NCI-H2196 (cell line): Measurements from ENCODE around the gene MPZL3.
A peak's percentile ranks its signal among the peaks of the same experiment; 100 is the strongest.
"Not testable (repeated sequence)": the region's sequence is repeated elsewhere in the genome, so short reads cannot be mapped to it uniquely, and the experiment has no call there.

Source experiments
- DNase-seq: peaks from one replicate; lab custom pipeline; 2025; ENCODE audit not compliant: unreplicated experiment; lab: John Stamatoyannopoulos, UW

MPZL3 gene

DNA sequence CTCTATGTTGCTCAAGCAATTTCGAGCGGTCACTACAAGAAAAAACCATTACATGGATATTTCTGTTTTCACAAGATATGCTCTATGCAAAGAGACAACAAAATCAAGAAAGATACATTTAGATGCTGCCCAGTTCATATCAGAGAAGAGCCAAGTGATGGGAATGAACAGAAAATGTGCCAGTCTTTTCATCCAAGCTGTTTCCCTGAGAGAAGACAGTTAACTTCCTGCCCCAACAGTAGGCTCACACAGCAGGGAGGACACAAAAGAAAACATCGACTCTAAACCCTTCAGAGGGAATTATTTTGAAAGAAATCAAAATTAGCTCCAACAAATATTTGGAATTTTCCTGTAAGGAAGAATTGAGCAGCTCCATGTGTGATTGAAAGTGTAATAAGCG lies 39.0 kb downstream of the MPZL3 start:
- no peak for DNase-seq

GRCh38 chr11:118212781-118213191 lies 39.4 kb downstream of the MPZL3 start:
- no peak for DNase-seq

- no peak for DNase-seq
Measured at GRCh38 chr11:118212131-118212725, 39.9 kb downstream of the MPZL3 start.

DNA sequence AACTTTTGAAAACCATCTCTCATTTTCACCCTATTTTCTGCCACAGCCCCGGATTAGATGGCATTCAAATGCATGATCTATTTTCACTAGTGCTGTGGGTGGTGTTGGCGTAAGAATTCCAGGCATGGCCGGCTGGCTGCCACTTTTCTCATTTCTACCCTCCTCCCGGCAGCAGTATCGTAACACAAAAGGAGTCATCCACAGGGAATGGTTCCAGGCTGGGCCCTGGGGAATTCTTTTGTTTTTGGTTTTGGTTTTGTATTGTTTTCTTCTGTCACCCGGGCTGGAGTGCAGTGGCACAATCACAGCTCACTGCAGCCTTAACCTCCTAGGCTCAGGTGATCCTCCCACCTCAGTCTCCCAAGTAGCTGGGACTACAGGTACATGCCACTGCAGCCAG lies 41.2 kb downstream of the MPZL3 start:
- DNase-seq = no peak

GRCh38 chr11:118210323-118210722 lies 41.8 kb downstream of the MPZL3 start:
- DNase-seq = no peak

DNA sequence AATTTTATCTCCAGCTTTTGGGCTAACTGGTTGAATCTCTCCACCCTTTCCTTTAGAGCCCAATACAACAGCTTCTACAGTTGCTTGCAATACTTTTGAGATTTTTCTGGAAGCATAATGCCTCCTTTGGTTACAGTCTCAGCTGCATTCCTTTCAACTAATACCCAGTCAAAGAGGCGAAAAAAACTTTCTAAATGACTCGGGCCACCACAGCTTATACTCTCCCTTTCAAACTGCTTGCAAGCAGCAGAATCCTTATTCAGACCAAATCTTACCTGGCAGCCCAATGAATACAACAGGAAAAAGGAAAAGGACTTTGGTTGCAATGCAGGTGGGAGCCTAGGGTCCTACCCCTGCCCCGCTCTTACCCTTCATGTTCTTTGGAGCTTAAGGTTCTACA lies 43.1 kb downstream of the MPZL3 start:
- DNase-seq = no peak

- DNase-seq = no peak
Measured at GRCh38 chr11:118207079-118207478, 45.1 kb downstream of the MPZL3 start.

- no peak for DNase-seq
Measured at GRCh38 chr11:118206391-118207031, 45.7 kb downstream of the MPZL3 start.

DNA sequence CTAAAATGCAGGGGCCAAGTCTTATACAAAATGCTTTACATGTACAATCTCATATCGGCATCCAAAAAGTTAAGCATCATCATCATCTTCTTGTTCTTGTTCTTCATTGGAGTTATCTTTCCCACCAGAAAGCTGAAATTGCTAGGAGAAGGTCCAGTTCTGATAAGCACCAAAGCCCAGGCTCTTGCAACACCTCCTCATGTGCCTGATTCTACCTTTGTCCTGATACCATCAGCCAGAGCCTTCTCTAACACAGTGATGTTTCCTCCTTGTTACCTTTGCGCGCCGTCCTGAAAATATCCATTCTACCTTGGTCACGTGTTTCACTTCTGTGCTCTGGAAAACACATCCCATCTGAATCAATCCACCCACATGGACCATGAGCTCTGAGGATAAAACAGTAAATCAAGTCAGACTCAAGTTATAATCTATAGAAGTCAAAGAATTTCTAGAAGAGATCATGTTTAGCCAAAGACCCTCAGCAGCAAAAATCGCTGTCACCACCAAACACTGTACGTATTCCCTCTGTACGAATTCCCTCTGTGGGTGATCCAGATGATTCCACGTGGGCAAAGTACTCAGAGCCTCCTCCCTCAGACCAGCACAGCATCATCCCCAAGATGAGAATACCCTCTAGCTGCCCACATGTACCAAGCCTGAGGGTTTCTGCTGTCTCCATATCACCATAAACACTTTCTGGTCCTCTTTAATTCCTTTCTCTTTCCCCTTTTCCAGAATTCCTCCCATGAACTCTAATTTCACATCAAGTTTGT lies 46.4 kb downstream of the MPZL3 start:
- no peak for DNase-seq

DNA sequence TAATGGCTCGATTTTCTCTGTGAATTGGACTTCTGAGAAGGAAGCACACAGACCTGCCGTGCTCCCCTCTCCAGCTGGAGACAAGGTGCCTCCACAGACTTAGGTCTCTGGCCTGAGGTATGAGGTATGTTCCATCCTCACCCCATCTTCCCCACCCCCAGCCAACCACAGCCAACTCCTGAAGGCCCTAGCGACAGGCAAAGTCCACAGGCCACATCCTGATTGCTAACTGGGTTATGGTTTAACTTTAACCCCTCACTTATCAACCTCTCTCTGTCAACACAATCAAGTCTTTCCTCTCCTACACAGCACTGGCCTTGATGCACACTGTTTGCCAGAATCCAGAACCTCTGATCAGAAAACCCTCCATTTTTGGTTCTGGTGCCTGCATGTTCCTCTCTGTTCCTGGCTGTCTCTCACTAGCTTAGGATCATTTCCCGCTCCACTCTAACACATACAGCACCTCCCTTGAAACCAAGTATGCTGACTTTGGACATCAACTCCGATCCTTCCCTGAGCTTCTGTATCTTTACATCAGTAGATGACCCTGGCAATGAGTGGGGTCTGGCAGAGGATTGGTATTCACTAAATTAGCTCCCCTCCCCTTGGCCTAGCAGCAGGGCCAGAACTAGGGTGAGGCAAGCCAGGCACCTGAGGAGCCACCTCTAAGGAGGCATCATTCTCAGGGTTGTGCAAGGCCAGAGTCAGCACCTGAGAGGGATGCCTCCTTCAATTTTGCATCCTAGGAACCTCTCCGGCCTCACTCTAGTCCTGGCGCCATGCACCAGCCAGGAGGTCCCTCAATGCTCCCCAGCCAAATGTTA lies 49.4 kb downstream of the MPZL3 start:
- no peak for DNase-seq

GRCh38 chr11:118201966-118202365 lies 50.2 kb downstream of the MPZL3 start:
- no peak for DNase-seq

DNA sequence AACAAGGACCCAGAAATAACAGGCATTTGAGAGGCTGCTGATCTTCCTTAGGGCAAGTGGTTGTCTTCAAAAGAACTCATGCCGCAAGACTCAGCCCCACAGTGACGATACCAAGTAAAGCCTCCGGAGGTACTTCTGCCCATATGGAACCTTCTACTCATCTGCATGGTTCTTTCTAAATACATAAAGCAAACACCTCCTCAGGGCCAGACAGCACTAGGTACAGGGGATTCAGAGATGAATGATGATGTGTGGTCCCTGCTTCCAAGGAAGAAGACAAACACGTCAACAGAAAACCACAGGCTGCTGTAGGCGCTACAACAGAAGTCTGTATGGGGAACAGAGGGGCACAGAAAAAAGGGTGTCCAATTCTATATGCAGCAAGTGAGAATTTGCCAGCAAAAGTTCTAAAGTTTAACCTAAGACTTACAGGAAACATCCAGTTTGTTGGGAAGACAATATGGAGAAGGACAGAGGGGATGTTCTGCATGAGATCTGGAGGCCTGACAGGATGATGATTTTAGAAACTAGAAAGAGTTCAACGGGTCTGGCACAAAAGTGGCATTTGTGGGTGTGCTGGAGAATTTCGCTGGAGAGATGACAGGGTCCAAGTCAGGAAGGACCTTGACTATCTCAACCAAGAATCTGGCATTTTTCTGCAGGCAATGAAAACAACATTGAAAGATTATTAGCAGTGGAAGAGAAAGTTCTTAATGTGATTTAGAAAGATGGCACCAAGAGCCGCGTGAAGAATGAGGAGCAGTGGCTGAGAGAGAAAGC lies 51.1 kb downstream of the MPZL3 start:
- DNase-seq = no peak

DNA sequence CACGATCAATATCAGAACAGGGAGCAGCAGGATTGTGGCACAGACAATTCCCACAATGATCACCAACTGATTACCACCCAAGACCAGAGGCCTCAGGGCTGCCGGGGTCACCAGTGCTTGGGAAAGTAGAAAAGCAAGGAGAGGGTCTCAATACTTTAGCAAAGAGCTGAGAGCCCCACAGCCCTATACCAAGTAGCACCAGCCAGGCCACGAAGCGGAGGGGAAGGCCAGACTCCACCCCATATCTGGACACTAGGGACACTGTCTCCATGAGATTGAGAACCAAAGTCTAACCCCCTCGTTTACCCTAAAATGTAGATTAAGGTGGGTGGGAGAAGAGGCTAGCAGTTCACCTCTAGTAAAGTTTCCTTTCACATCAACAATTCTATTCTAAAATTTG lies 51.7 kb downstream of the MPZL3 start:
- no peak for DNase-seq

DNA sequence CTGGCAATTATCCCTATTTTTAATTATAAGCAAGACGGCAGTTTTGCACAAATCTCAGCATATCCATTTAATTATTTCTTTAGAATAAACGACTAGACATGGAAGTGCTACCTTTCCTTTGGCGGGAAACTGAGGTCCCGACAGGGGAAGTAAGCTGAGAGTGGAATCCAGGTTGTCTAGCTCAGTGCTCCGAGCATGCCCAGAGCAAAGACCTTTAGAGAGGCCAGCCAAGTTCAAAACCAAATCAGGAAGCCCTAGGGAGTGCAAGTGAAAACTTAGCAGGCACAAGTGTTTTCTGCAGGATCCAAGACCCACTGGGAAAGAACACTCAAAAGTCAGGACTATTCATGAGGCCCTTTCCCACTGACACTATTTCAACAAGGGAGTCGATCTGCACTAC lies 53.0 kb downstream of the MPZL3 start:
- DNase-seq = no peak

DNA sequence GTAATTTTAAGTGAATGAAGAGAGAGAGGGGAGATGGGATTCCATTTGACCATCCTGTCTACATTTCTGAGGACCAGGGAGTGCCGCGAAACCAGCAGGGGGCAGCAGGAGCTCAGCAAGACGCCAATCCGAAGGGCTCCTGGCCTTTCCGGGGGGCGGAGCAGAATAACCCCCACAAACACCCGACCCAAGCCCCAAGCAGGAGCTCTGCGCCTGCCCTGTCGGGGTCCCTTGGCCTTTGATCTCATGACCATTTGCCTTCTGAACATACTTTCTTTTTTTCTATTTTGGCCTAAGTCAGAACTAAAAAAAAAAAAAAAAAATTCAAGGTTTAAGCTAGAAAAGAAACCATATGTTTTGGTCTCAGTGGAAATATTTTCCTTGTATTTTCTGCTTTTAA lies 53.8 kb downstream of the MPZL3 start:
- peak; percentile 73 for DNase-seq

- DNase-seq = peak; percentile 85
Measured at GRCh38 chr11:118194835-118195627, 57.1 kb downstream of the MPZL3 start.

DNA sequence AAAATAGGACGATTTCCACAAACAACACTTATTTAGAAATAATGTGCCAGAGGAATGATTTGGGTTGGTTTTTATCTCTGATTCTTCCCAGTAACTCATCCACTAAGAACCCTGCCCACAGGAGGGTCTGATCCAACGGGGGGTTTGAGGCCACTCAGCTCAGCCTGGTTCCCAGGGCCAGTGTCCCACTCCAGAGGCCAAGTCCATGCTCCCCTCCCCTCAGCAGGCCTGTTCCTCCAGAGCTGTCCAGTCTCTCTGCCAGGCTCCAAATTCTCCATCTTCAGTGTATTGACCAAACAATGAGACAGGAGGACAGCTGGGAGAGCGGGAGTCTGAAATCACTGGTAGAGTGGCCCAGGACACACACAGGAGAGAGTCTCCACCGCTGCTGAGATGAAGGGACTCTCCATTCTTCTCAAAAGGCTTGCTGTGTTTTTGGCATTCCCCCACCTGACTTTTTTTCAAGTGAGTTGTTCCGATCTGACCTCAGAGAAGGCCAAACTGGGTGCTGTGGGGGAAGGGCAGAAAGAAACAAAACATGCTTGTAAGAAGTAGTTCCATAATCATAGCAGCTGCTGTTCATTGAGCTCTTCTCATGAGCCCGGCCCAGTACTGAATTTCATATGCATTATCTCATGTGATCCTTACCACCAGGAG lies 58.1 kb downstream of the MPZL3 start:
- no peak for DNase-seq

DNA sequence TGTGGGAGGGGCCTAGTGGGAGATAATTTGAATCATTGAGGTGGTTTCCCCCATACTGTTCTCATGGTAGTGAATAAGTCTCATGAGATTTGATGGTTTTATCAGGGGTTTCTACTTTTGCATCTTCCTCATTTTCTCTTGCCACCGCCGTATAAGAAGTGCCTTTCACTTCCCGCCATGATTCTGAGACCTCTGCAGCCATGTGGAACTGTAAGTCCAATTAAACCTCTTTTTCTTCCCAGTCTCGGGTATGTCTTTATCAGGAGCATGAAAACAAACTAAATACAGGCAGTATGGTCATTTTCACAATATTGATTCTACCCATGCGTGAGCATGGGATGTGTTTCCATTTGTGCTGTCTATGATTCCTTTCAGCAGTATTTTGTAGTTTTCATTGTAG lies 59.3 kb downstream of the MPZL3 start:
- not testable (repeated sequence) for DNase-seq

- DNase-seq = not testable (repeated sequence)
Measured at GRCh38 chr11:118190942-118191506, 61.1 kb downstream of the MPZL3 start.
